ENCODE results near the gene CHCHD3.

DNA sequence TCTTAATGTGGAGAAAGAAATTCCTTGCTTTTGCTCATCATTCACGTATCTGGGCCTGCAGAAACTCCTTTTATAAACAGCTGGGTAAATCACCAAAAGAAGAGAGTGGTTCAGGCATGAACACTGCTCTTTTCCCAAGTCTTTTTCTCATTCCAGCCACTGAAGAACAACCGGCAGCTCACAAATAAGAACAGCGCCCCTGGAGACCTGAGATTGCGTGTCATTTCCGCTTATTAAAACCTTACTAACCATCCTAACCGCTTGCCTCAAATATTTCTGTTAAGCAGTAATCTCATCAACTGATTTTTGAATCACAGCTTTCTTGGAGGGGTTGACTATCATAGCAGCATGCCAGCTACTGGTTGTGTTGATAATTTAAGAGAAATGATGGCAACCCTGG is 292.6 kb downstream of the CHCHD3 start:
- no peak for TF ChIP-seq POLR2A (IDR thresholded peaks at IDR 0.05)
- TF ChIP-seq, protein P1, sequence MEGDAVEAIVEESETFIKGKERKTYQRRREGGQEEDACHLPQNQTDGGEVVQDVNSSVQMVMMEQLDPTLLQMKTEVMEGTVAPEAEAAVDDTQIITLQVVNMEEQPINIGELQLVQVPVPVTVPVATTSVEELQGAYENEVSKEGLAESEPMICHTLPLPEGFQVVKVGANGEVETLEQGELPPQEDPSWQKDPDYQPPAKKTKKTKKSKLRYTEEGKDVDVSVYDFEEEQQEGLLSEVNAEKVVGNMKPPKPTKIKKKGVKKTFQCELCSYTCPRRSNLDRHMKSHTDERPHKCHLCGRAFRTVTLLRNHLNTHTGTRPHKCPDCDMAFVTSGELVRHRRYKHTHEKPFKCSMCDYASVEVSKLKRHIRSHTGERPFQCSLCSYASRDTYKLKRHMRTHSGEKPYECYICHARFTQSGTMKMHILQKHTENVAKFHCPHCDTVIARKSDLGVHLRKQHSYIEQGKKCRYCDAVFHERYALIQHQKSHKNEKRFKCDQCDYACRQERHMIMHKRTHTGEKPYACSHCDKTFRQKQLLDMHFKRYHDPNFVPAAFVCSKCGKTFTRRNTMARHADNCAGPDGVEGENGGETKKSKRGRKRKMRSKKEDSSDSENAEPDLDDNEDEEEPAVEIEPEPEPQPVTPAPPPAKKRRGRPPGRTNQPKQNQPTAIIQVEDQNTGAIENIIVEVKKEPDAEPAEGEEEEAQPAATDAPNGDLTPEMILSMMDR (IDR thresholded peaks at IDR 0.05): no peak

Measured in lower leg skin (tissue), 3 donors.